IMR-90 (cell line): ENCODE measurements around the gene ETFDH. TPM values are rescaled to one million over a fixed set of nuclear protein-coding genes. Genes with fewer than 3 reads are reported as not detected.

Experiments
- microRNA-seq, 2 experiments: library from miRNA; stranded (forward) in 1 of 2; unstranded in 1 of 2; fragments of 10-50 nt in 1 of 2; fragments of <30 nt in 1 of 2; gene quantifications in 1 of 2; microRNA quantifications in 1 of 2; one replicate each; pipeline versions ENCODE3 to v1.1.0; 2013 to 2020; ENCODE audit not compliant: insufficient read depth in 1 of 2, insufficient read length in 1 of 2, unreplicated experiment in 1 of 2
- polyA plus RNA-seq, 3 experiments: library from polyadenylated mRNA; depleted of rRNA; stranded (reverse); fragments of >200 nt; gene quantifications; 2 replicates each; pipeline ENCODE4 v1.2.3, GENCODE V29; 2012; ENCODE audit warnings: low replicate concordance in 1 of 3
- small RNA-seq, 5 experiments: library from RNA; depleted of rRNA; stranded (forward); fragments of <200 nt; gene quantifications; one replicate each; pipeline ENCODE3, GENCODE V24; 2012
- total RNA-seq: library from RNA; depleted of rRNA; stranded (reverse); fragments of >200 nt; gene quantifications from 2 replicates; pipeline ENCODE4 v1.2.3, GENCODE V29; 2012; rRNA removed

The ETFDH gene
- total and polyA plus RNA-seq, 2 of the 4 experiments (the other 2 are of a cell fraction), result 14.0 to 19.1 TPM

Small RNA genes within 50 kb of the gene (microRNA-seq; reads per million reads assigned to microRNA genes)
- gene RF00012 (ENCODE audit: insufficient read depth, insufficient read length), result not detected

Small RNA genes within 50 kb of the gene (small RNA-seq; reads per million reads assigned to genes)
- gene RF00012, result 0 to 0.04 (median 0) reads per million in 5 experiments

Other genes with a start within 250 kb of the ETFDH start
- not detected in 2 replicates for gene RXFP1, start 150.4 kb upstream of the ETFDH start, total RNA-seq
- not detected in 2 replicates for gene RXFP1, start 150.4 kb upstream of the ETFDH start, polyA plus RNA-seq (2012; rRNA removed)
- 10.0 and 14.2 TPM in 2 replicates for gene C4orf46, start 409 bp upstream of the ETFDH start, total RNA-seq
- 6.7 and 8.1 TPM in 2 replicates for gene C4orf46, start 409 bp upstream of the ETFDH start, polyA plus RNA-seq (2012; rRNA removed)
- gene PPID, start 51.1 kb downstream of the ETFDH start, total RNA-seq, result 11.8 and 22.8 TPM in 2 replicates
- 17.1 and 21.1 TPM in 2 replicates for gene PPID, start 51.1 kb downstream of the ETFDH start, polyA plus RNA-seq (2012; rRNA removed)
- 22.2 and 24.6 TPM in 2 replicates for gene FNIP2, start 96.7 kb downstream of the ETFDH start, total RNA-seq
- gene FNIP2, start 96.7 kb downstream of the ETFDH start, polyA plus RNA-seq (2012; rRNA removed), result 3.9 and 4.7 TPM in 2 replicates